Non-pigmented ciliary epithelial cell (primary cell): ENCODE data around the gene MYO16.
"Not testable (repeated sequence)": the region's sequence is repeated elsewhere in the genome, so short reads cannot be mapped to it uniquely, and the experiment has no call there.

Source experiments
- DNase-seq: peaks from one replicate; pipeline ENCODE4 v3.0.0-alpha.2; 2010; ENCODE audit warnings: low read depth

The MYO16 gene

GRCh38 chr13:109200556-109200955 is 571.1 kb downstream of the MYO16 start:
- DNase-seq: no peak

GRCh38 chr13:109203587-109203986 is 574.2 kb downstream of the MYO16 start:
- DNase-seq: no peak

- no peak for DNase-seq
Observed at GRCh38 chr13:109204252-109204651, 574.8 kb downstream of the MYO16 start.

- no peak for DNase-seq
Observed at GRCh38 chr13:109204657-109205056, 575.2 kb downstream of the MYO16 start.

GRCh38 chr13:109205315-109205714 is 575.9 kb downstream of the MYO16 start:
- DNase-seq: no peak

- DNase-seq: no peak
Observed at GRCh38 chr13:109206616-109207015, 577.2 kb downstream of the MYO16 start.

GRCh38 chr13:109207622-109208021 is 578.2 kb downstream of the MYO16 start:
- no peak for DNase-seq

- no peak for DNase-seq
Observed at GRCh38 chr13:109208522-109208921, 579.1 kb downstream of the MYO16 start.

- no peak for DNase-seq
Observed at GRCh38 chr13:109209526-109209925, 580.1 kb downstream of the MYO16 start.

- DNase-seq: peak; percentile 19
Observed at GRCh38 chr13:109211616-109212015, 582.2 kb downstream of the MYO16 start.

- DNase-seq: no peak
Observed at GRCh38 chr13:109212650-109213049, 583.2 kb downstream of the MYO16 start.

- no peak for DNase-seq
Observed at GRCh38 chr13:109213714-109214113, 584.3 kb downstream of the MYO16 start.

GRCh38 chr13:109214393-109214792 is 585.0 kb downstream of the MYO16 start:
- DNase-seq: no peak

- DNase-seq: no peak
Observed at GRCh38 chr13:109215377-109215776, 586.0 kb downstream of the MYO16 start.

- DNase-seq: not testable (repeated sequence)
Observed at GRCh38 chr13:109217510-109217909, 588.1 kb downstream of the MYO16 start.

GRCh38 chr13:109220631-109221030 is 591.2 kb downstream of the MYO16 start:
- DNase-seq: no peak

GRCh38 chr13:109224033-109224432 is 594.6 kb downstream of the MYO16 start:
- DNase-seq: no peak

- no peak for DNase-seq
Observed at GRCh38 chr13:109226631-109227030, 597.2 kb downstream of the MYO16 start.

GRCh38 chr13:109227344-109227940 is 598.0 kb downstream of the MYO16 start:
- DNase-seq: no peak

GRCh38 chr13:109228211-109228610 is 598.8 kb downstream of the MYO16 start:
- DNase-seq: no peak

GRCh38 chr13:109231888-109232287 is 602.5 kb downstream of the MYO16 start:
- DNase-seq: no peak

- DNase-seq: no peak
Observed at GRCh38 chr13:109233293-109233692, 603.9 kb downstream of the MYO16 start.

- no peak for DNase-seq
Observed at GRCh38 chr13:109235901-109236300, 606.5 kb downstream of the MYO16 start.

- DNase-seq: no peak
Observed at GRCh38 chr13:109241160-109241559, 611.7 kb downstream of the MYO16 start.
